Ovary (tissue), 9 donors: ENCODE data around the gene PIM2. TPM values are rescaled to one million over a fixed set of nuclear protein-coding genes. Genes with fewer than 3 reads are reported as not detected.

ENCODE experiments used
- DNase-seq, 5 donors: peaks; one replicate each; pipeline ENCODE4 v3.0.0-alpha.2; 2019 to 2020
- H3K27ac ChIP-seq, 2 donors: fragments of 200-600 bp; one replicate each; pipeline versions ENCODE4 v1.5.1 to v1.8.0; 2019 to 2022
- H3K27me3 ChIP-seq: fragments of 200-600 bp; one replicate; pipeline ENCODE4 v1.8.0; 2022
- H3K36me3 ChIP-seq: fragments of 200-600 bp; sonication (generic); one replicate; pipeline ENCODE4 v1.5.1; 2019
- H3K4me1 ChIP-seq: one replicate; pipeline ENCODE4 v1.8.1; 2013; ENCODE audit warnings: mild to moderate bottlenecking, moderate library complexity; ENCODE audit not compliant: insufficient read depth
- H3K4me3 ChIP-seq: fragments of 200-600 bp; sonication (generic); one replicate; pipeline ENCODE4 v1.5.1; 2017
- H3K9me3 ChIP-seq, 2 donors: fragments of 200-600 bp in 1 of 2; sonication (generic) in 1 of 2; one replicate each; pipeline versions ENCODE4 v1.5.1 to v1.8.1; 2013 to 2019; ENCODE audit warnings: mild to moderate bottlenecking in 1 of 2, moderate library complexity in 1 of 2
- EP300 ChIP-seq: sonication (generic); formaldehyde crosslinking; IDR thresholded peaks from one replicate; pipeline ENCODE4 v1.6.1; 2017; ENCODE audit warnings: antibody characterized with exemption
- POLR2A ChIP-seq: fragments of 450-650 bp; IDR thresholded peaks from one replicate; pipeline ENCODE4 v1.6.1; 2017; ENCODE audit warnings: antibody characterized with exemption, mild to moderate bottlenecking, moderate library complexity
- WGBS, 3 donors: extraction: QIAGEN DNeasy Blood & Tissue Kit in 1 of 3; methylation state at CpG; one replicate each; pipeline versions ENCODE4 v1.1.5 to v1.1.7; 2013 to 2017; 5-methylcytosine and 5-hydroxymethylcytosine counted together
- intact Hi-C, 4 donors: fragments of 100-400 bp; cut with DNase I; formaldehyde crosslinking; loops; one replicate each; pipeline versions ENCODE4 v1.11.0 to v1.15.1; 2022 to 2023
- polyA plus RNA-seq, 2 donors: library from polyadenylated mRNA; stranded (reverse); fragments of 200-250 nt in 1 of 2; fragments of 350-450 nt in 1 of 2; fragmentation: Illumina TruSeq in 1 of 2; extraction: RNeasy Lipid Tissue Mini Kit (QIAGEN cat#74804) in 1 of 2; gene quantifications; one replicate each; pipeline ENCODE4 v1.2.3, GENCODE V29; 2013 to 2014
- total RNA-seq, 7 donors: library from RNA; depleted of rRNA in 2 of 7; stranded (reverse); fragments of >200 nt in 2 of 7; fragmentation: NEBNext Ultra II Directional in 3 of 7; extraction: Animal tissue kit (Norgen Biotek cat#: 25700) in 3 of 7; gene quantifications; one replicate each; pipeline versions ENCODE4 v1.1.0 to v1.2.4, GENCODE V29; 2016 to 2023
- TF ChIP-seq, protein P1 (sequence below), 3 donors: fragments of 450-650 bp in 2 of 3; fragments of 200-600 bp in 1 of 3; IDR thresholded peaks; one replicate each; pipeline versions ENCODE4 v1.5.1 to v1.8.0; 2016 to 2022; ENCODE audit warnings: antibody characterized with exemption in 3 of 3, mild to moderate bottlenecking in 1 of 3
- donor health status: DM: no; HTN: no; CAD: no; lungs with moderate emphysema.
- donor health status: DM: no; HTN: no; CAD: no.
- donor health status: Bipolar disorder and iron deficiency.
- donor health status: DM: yes; HTN: yes; CAD: no.
- donor health status: DM: no; HTN: no; CAD: no.
- donor health status: DM: yes; HTN: yes; CAD: no.

The PIM2 gene
- total and polyA plus RNA-seq, 9 donors, result 6.3 to 22.9 (median 8.9) TPM

- Histone ChIP-seq H3K9me3 (no peaks in the 10 kb centered on the region), H3K27me3 (no peaks in the 10 kb centered on the region), H3K27ac (no peak overlapping the region), H3K4me3 (no peak overlapping the region), H3K4me1 (peaks cover 3% of the 10 kb centered on the region), H3K36me3 (no peaks in the 10 kb centered on the region)
- DNase-seq, result peak in 1 of 5 donors; percentile 33
- intact Hi-C loops, result no loop called here
- WGBS, 3 donors, result 75 to 81% (median 78%) methylated on average over 15 to 16 of the region's 16 CpGs
- TF ChIP-seq, protein P1, sequence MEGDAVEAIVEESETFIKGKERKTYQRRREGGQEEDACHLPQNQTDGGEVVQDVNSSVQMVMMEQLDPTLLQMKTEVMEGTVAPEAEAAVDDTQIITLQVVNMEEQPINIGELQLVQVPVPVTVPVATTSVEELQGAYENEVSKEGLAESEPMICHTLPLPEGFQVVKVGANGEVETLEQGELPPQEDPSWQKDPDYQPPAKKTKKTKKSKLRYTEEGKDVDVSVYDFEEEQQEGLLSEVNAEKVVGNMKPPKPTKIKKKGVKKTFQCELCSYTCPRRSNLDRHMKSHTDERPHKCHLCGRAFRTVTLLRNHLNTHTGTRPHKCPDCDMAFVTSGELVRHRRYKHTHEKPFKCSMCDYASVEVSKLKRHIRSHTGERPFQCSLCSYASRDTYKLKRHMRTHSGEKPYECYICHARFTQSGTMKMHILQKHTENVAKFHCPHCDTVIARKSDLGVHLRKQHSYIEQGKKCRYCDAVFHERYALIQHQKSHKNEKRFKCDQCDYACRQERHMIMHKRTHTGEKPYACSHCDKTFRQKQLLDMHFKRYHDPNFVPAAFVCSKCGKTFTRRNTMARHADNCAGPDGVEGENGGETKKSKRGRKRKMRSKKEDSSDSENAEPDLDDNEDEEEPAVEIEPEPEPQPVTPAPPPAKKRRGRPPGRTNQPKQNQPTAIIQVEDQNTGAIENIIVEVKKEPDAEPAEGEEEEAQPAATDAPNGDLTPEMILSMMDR (IDR thresholded peaks at IDR 0.05), result no peak
- TF ChIP-seq EP300 (no peak), POLR2A (no peak)
These were observed 25.1 kb downstream of the PIM2 start for GRCh38 chrX:48893556-48894348.

DNA sequence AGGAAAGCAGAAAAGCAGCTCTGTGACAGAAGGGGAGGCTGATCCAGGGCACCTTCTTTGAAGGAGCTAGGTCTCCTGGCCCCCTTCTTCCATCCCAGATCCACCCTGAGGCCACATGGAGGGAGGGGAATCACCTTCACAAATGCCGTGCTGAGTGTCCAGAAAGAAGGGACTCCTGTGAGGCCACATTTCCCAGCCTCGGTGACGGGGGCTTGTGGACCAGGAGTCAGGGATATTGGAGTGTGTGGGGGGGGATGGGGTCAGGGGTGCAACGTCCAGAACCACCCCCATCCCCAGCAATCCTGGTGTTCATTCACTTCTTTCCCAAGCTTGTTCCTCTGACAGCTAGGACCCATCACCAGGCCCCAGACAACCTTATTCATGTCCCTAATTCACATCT lies 25.9 kb downstream of the PIM2 start:
- 56 to 78% (median 73%) methylated on average over 4 of the region's 4 CpGs for WGBS, 3 donors
- Histone ChIP-seq H3K4me1 (peaks cover 3% of the 10 kb centered on the region), H3K27ac (no peak overlapping the region), H3K9me3 (no peaks in the 10 kb centered on the region), H3K36me3 (no peaks in the 10 kb centered on the region), H3K27me3 (no peaks in the 10 kb centered on the region), H3K4me3 (no peak overlapping the region)
- peak in 1 of 5 donors; percentile 25 for DNase-seq
- TF ChIP-seq POLR2A (no peak), EP300 (no peak)
- TF ChIP-seq, protein P1 (IDR thresholded peaks at IDR 0.05), result no peak
- intact Hi-C loops, result no loop called here

DNA sequence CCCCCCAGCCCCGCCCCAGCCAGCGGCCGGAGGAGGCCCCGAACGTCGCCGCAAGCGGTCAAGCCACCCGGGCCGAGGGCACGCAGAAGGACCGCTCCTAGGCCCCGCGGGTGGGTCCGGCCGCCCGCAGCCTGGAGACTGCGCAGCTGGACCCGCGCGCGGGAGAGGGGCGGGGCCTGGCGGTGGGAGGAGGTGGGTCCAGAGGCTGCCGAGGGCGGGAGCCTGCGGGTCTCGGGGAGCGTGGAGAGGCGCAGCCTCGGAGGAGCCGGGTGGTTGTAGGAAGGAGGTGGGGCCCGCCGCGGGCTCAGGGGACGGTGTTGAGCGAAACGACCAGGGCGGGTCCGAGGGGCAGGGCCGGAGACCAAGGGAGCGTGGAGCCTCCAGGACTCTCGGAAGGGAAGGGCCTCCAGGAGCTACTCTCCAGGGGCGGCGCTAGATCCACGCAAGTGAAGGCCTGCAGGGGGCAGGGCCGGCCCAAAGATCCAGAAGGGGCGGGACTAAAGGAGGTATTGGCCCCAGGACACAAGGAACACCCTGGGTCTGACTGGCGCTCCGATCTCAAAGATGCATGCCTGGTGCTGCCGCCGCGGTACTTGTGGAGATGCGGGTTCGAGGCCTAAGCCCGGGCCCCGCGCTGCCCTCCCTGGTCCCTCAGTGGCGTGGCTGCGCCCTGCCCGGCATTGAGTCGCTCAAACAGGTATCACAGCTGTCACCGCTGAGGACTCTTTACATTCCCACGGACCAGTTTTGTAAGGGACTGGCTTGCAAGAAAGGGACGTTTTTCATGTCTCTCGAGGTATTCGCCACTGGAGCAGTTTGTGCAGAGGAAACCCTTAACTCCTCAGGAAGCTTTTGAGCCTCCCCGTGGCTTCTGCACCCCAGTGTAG lies 27.2 kb downstream of the PIM2 start:
- Histone ChIP-seq H3K4me3 (peak overlapping the region; percentile 73), H3K36me3 (no peaks in the 10 kb centered on the region), H3K27ac (peak overlapping the region; percentile 41 to 87), H3K9me3 (no peaks in the 10 kb centered on the region), H3K27me3 (no peaks in the 10 kb centered on the region), H3K4me1 (peaks cover 3% of the 10 kb centered on the region)
- intact Hi-C loops, result no loop called here
- peak; percentile 83 to 90 (median 86) for DNase-seq
- TF ChIP-seq, protein P1 (IDR thresholded peaks at IDR 0.05), result peak; percentile 19 to 52 (median 42)
- peak; percentile 62 for TF ChIP-seq POLR2A
- no peak for TF ChIP-seq EP300
- 29 to 45% (median 43%) methylated on average over 57 to 68 of the region's 68 CpGs for WGBS, 3 donors

- no peaks in the 10 kb centered on the region for H3K36me3 ChIP-seq
- peak overlapping the region; percentile 41 to 87 for H3K27ac ChIP-seq
- no peaks in the 10 kb centered on the region for H3K4me1 ChIP-seq
- H3K9me3 ChIP-seq, result no peaks in the 10 kb centered on the region
- peak overlapping the region; percentile 73 for H3K4me3 ChIP-seq
- peak in 1 of 5 donors; percentile 34 for DNase-seq
- TF ChIP-seq EP300 (no peak), POLR2A (no peak)
- TF ChIP-seq, protein P1 (IDR thresholded peaks at IDR 0.05), result no peak
- intact Hi-C loops, result no loop called here
- 29 to 33% (median 32%) methylated on average over 35 of the region's 35 CpGs for WGBS, 3 donors
- no peaks in the 10 kb centered on the region for H3K27me3 ChIP-seq
These were observed 27.9 kb downstream of the PIM2 start for GRCh38 chrX:48890934-48891401.
